HepG2 (cell line): ENCODE results near the gene CUL9. TPM values are rescaled to one million over a fixed set of nuclear protein-coding genes. Genes with fewer than 3 reads are reported as not detected.
A peak's percentile ranks its signal among the peaks of the same experiment; 100 is the strongest.

Source experiments
- ARNT2 ChIP-seq: sonication (generic); formaldehyde crosslinking; IDR thresholded peaks from 2 replicates; pipeline ENCODE4 v1.8.0; 2022; ENCODE audit warnings: mild to moderate bottlenecking, low read depth, missing genetic modification reagents, moderate library complexity
- E2F5 ChIP-seq: sonication (generic); formaldehyde crosslinking; conservative IDR thresholded peaks from 2 replicates; pipeline ENCODE4 v1.4.0; 2020; ENCODE audit warnings: missing genetic modification reagents
- ELF4 ChIP-seq: sonication (generic); formaldehyde crosslinking; IDR thresholded peaks from 2 replicates; pipeline ENCODE4 v1.5.0; 2020; ENCODE audit warnings: missing genetic modification reagents, mild to moderate bottlenecking, moderate library complexity, borderline replicate concordance
- IKZF5 ChIP-seq: IDR thresholded peaks from 2 replicates; pipeline ENCODE4 v1.6.1; 2018; ENCODE audit warnings: missing genetic modification reagents, mild to moderate bottlenecking, missing compliant biosample characterization
- KLF6 ChIP-seq: IDR thresholded peaks from 2 replicates; pipeline ENCODE4 v1.8.0; 2016; ENCODE audit warnings: missing biosample characterization, missing genetic modification reagents
- MATR3 ChIP-seq: sonication (generic); formaldehyde crosslinking; IDR thresholded peaks from 2 replicates; pipeline ENCODE4 v1.4.0; 2020; ENCODE audit warnings: missing genetic modification reagents
- MXD3 ChIP-seq: IDR thresholded peaks from 2 replicates; pipeline ENCODE4 v1.6.1; 2016; ENCODE audit warnings: mild to moderate bottlenecking, missing biosample characterization, missing genetic modification reagents
- MYC ChIP-seq: sonication (generic); formaldehyde crosslinking; IDR thresholded peaks from 2 replicates; pipeline ENCODE4 v1.9.0; 2021; ENCODE audit warnings: missing genetic modification reagents, borderline replicate concordance
- NKX3-1 ChIP-seq: sonication (generic); formaldehyde crosslinking; IDR thresholded peaks from 2 replicates; pipeline ENCODE4 v1.5.0; 2020; ENCODE audit warnings: missing genetic modification reagents
- NR2F6 ChIP-seq, 2 experiments: IDR thresholded peaks; 2 replicates each; pipeline ENCODE4 v1.6.1; 2016; ENCODE audit warnings: antibody characterized with exemption in 1 of 2, mild to moderate bottlenecking in 1 of 2
- PAX8 ChIP-seq: sonication (generic); formaldehyde crosslinking; IDR thresholded peaks from 2 replicates; pipeline ENCODE4 v1.8.0; 2022; ENCODE audit warnings: mild to moderate bottlenecking, missing genetic modification reagents, borderline replicate concordance
- PBX2 ChIP-seq: IDR thresholded peaks from 2 replicates; pipeline ENCODE4 v1.6.1; 2016; ENCODE audit warnings: control low read depth
- RFX3 ChIP-seq: IDR thresholded peaks from 2 replicates; pipeline ENCODE4 v1.6.1; 2016; ENCODE audit warnings: missing biosample characterization, missing genetic modification reagents
- SMAD1 ChIP-seq: sonication (generic); formaldehyde crosslinking; IDR thresholded peaks from 2 replicates; pipeline ENCODE4 v1.4.0; 2020; ENCODE audit warnings: missing genetic modification reagents, low read depth, mild to moderate bottlenecking, borderline replicate concordance
- SPEN ChIP-seq: sonication (generic); formaldehyde crosslinking; IDR thresholded peaks from 2 replicates; pipeline ENCODE4 v1.5.1; 2020; ENCODE audit warnings: low read depth, mild to moderate bottlenecking, missing genetic modification reagents
- THAP7 ChIP-seq: sonication (generic); formaldehyde crosslinking; IDR thresholded peaks from 2 replicates; pipeline ENCODE4 v1.8.1; 2023; ENCODE audit warnings: mild to moderate bottlenecking, missing genetic modification reagents
- TP53 ChIP-seq: sonication (generic); formaldehyde crosslinking; conservative IDR thresholded peaks from 2 replicates; pipeline ENCODE4 v1.4.0; 2020; ENCODE audit warnings: missing genetic modification reagents
- U2AF2 ChIP-seq: fragments of 200-400 bp; formaldehyde crosslinking; IDR thresholded peaks from 2 replicates; pipeline ENCODE4 v1.6.1; 2017; ENCODE audit warnings: low read depth, mild to moderate bottlenecking, low read length
- ZFP41 ChIP-seq: sonication (generic); formaldehyde crosslinking; IDR thresholded peaks from 2 replicates; pipeline ENCODE4 v1.4.0; 2020; ENCODE audit warnings: mild to moderate bottlenecking, missing genetic modification reagents, borderline replicate concordance
- ZMAT3 ChIP-seq: sonication (generic); formaldehyde crosslinking; conservative IDR thresholded peaks from 2 replicates; pipeline ENCODE4 v1.7.0; 2021; ENCODE audit warnings: missing genetic modification reagents
- ZNF274 ChIP-seq: sonication (generic); formaldehyde crosslinking; IDR thresholded peaks from 2 replicates; pipeline ENCODE4 v1.5.1; 2020; ENCODE audit warnings: mild to moderate bottlenecking, missing genetic modification reagents
- ZNF280B ChIP-seq: sonication (generic); formaldehyde crosslinking; IDR thresholded peaks from 2 replicates; pipeline ENCODE4 v1.5.0; 2020; ENCODE audit warnings: missing genetic modification reagents, mild to moderate bottlenecking, borderline replicate concordance
- ZNF430 ChIP-seq: sonication (generic); formaldehyde crosslinking; IDR thresholded peaks from 2 replicates; pipeline ENCODE4 v1.9.0; 2021; ENCODE audit warnings: mild to moderate bottlenecking, missing genetic modification reagents
- ZNF572 ChIP-seq: sonication (generic); formaldehyde crosslinking; IDR thresholded peaks from 2 replicates; pipeline ENCODE4 v1.5.1; 2020; ENCODE audit warnings: mild to moderate bottlenecking, missing genetic modification reagents
- polyA plus RNA-seq, 8 experiments: library from polyadenylated mRNA; depleted of rRNA in 3 of 8; stranded (reverse) in 7 of 8; unstranded in 1 of 8; fragments of >200 nt; fragmentation: Illumina TruSeq in 4 of 8; extraction: Trizol in 4 of 8; gene quantifications; 2 replicates each; pipeline versions ENCODE4 v1.2.1 to v1.2.3, GENCODE V29; 2011 to 2016; ENCODE audit warnings: low read depth in 4 of 8, missing spikeins in 1 of 8, mixed read lengths in 1 of 8; ENCODE audit not compliant: insufficient read depth in 1 of 8
- total RNA-seq, 5 experiments: library from RNA; depleted of rRNA; stranded (reverse); fragments of >200 nt; fragmentation: Illumina TruSeq; extraction: Trizol; gene quantifications; 2 replicates each; pipeline ENCODE4 v1.2.3, GENCODE V29; 2016; ENCODE audit warnings: low read depth in 1 of 5

CUL9 gene
- total and polyA plus RNA-seq, 2 of the 13 experiments (the other 11 are each of a cell fraction or from before 2014, with no cell fraction given), result 11.4 to 13.7 TPM

- TF ChIP-seq ZNF280B (CRISPR knock-in tag) (no peak; the same call in 1 of the 2 replicates), SPEN (CRISPR knock-in tag) (peak; percentile 81; the same call in 1 of the 2 replicates), SMAD1 (peak; percentile 98; the same call in 1 of the 2 replicates), ELF4 (CRISPR knock-in tag) (no peak), U2AF2 (no peak), MXD3 (CRISPR knock-in tag) (peak; percentile 95), PBX2 (CRISPR knock-in tag) (no peak), KLF6 (CRISPR knock-in tag) (peak; percentile 93), IKZF5 (CRISPR knock-in tag) (peak; percentile 33; the same call in 1 of the 2 replicates), TP53 (CRISPR knock-in tag) (no peak), MYC (CRISPR knock-in tag) (peak; percentile 97), MATR3 (CRISPR knock-in tag) (no peak), ZNF274 (peak; percentile 21; the same call in 1 of the 2 replicates), E2F5 (CRISPR knock-in tag) (peak; percentile 60; the same call in 1 of the 2 replicates), ZFP41 (CRISPR knock-in tag) (0 out of 2 replicates have a peak, but pooled peaks have one; percentile 79), NR2F6 (IDR thresholded peaks at IDR 0.05) (no peak), NR2F6 (CRISPR knock-in tag; IDR thresholded peaks at IDR 0.05) (0 out of 2 replicates have a peak, but pooled peaks have one; percentile 46), RFX3 (CRISPR knock-in tag) (no peak), NKX3-1 (CRISPR knock-in tag) (no peak; the same call in none of the 2 replicates), ARNT2 (CRISPR knock-in tag) (peak; percentile 97), PAX8 (CRISPR knock-in tag) (peak; percentile 95; the same call in 1 of the 2 replicates), ZNF572 (CRISPR knock-in tag) (no peak), ZNF430 (CRISPR knock-in tag) (no peak; the same call in 1 of the 2 replicates), THAP7 (peak; percentile 93), ZMAT3 (CRISPR knock-in tag) (peak; percentile 95)
These were observed 47.2 kb downstream of the CUL9 start, which contains the start of gene DNPH1 (continued) for GRCh38 chr6:43228951-43229802.
